ENCODE data around the gene CORO1C.
"Not testable (repeated sequence)": the region's sequence is repeated elsewhere in the genome, so short reads cannot be mapped to it uniquely, and the experiment has no call there.

The CORO1C gene

GRCh38 chr12:108752387-108752786 lies 21.1 kb upstream of the CORO1C start:
- DNase-seq: no peak

GRCh38 chr12:108751821-108752220 lies 20.5 kb upstream of the CORO1C start:
- DNase-seq: no peak

GRCh38 chr12:108751003-108751402 lies 19.7 kb upstream of the CORO1C start:
- DNase-seq: not testable (repeated sequence)

- no peak for DNase-seq
Measured at GRCh38 chr12:108750526-108750925, 19.2 kb upstream of the CORO1C start.

- DNase-seq: no peak
Measured at GRCh38 chr12:108747563-108747962, 16.2 kb upstream of the CORO1C start.

- no peak for DNase-seq
Measured at GRCh38 chr12:108745641-108746040, 14.3 kb upstream of the CORO1C start.

GRCh38 chr12:108744021-108744897 lies 12.9 kb upstream of the CORO1C start:
- DNase-seq: no peak

GRCh38 chr12:108738170-108738569 lies 6.9 kb upstream of the CORO1C start:
- no peak for DNase-seq

- no peak for DNase-seq
Measured at GRCh38 chr12:108735855-108736254, 4.5 kb upstream of the CORO1C start.

GRCh38 chr12:108734200-108734906 lies 3.0 kb upstream of the CORO1C start:
- DNase-seq: peak; percentile 27

- not testable (repeated sequence) for DNase-seq
Measured at GRCh38 chr12:108733230-108733531, 1.9 kb upstream of the CORO1C start.

- no peak for DNase-seq
Measured at GRCh38 chr12:108732489-108733229, 1.3 kb upstream of the CORO1C start.

GRCh38 chr12:108731866-108732461 lies 646 bp upstream of the CORO1C start:
- peak; percentile 97 for DNase-seq

- DNase-seq: peak; percentile 32
Measured at GRCh38 chr12:108730365-108731104, 783 bp downstream of the CORO1C start.

GRCh38 chr12:108729612-108730364 lies 1.5 kb downstream of the CORO1C start:
- DNase-seq: no peak

GRCh38 chr12:108728820-108729611 lies 2.3 kb downstream of the CORO1C start:
- no peak for DNase-seq

- no peak for DNase-seq
Measured at GRCh38 chr12:108727868-108728735, 3.2 kb downstream of the CORO1C start.

- DNase-seq: no peak
Measured at GRCh38 chr12:108727161-108727560, 4.2 kb downstream of the CORO1C start.

- DNase-seq: no peak
Measured at GRCh38 chr12:108724890-108725151, 6.5 kb downstream of the CORO1C start.
